Measurements from ENCODE around the gene ARHGAP8. TPM values are rescaled to one million over a fixed set of nuclear protein-coding genes. Genes with fewer than 3 reads are reported as not detected.

The ARHGAP8 gene
- total RNA-seq, 2 donors from 2014 or later, result 4.7 to 7.1 TPM

- H3K27ac Mint-ChIP-seq, result no peak overlapping the region
- DNase-seq, result no peak
- peaks cover 30% of the 10 kb centered on the region for H3K27me3 Mint-ChIP-seq
- H3K9me3 ChIP-seq (ENCODE audit: control insufficient read depth, low read length, poor library complexity, severe bottlenecking), result no peaks in the 10 kb centered on the region
- no peaks in the 10 kb centered on the region for H3K4me1 Mint-ChIP-seq
- no peak overlapping the region for H3K4me3 Mint-ChIP-seq
- no peaks in the 10 kb centered on the region for H3K36me3 Mint-ChIP-seq (ENCODE audit: low read depth)
- no peak for ATAC-seq
These were observed 75.8 kb downstream of the ARHGAP8 start for GRCh38 chr22:44828193-44828592.

DNA sequence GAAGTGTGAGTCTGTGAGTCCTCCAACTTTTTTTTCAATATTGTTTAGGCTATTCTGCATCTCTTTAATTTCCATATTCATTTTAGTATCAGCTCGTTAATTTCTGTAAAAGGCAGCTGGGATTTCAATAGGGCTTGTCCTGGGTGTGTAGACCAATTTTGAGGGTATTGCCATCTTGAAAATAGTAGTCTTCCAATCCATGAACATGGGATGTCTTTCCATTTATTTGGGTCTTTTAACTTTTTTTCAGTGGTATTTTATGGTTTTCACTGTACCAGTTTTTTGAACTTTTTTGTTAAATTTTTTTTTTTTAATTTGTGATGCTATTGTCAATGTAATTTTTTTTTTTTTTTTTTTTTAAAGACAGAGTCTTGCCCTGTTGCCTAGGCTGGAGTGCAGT is 79.5 kb downstream of the ARHGAP8 start:
- ATAC-seq (no peak), DNase-seq (no peak)
- no peaks in the 10 kb centered on the region for H3K9me3 ChIP-seq (ENCODE audit: control insufficient read depth, low read length, poor library complexity, severe bottlenecking)
- no peaks in the 10 kb centered on the region for H3K36me3 Mint-ChIP-seq (ENCODE audit: low read depth)
- H3K4me1 Mint-ChIP-seq, result no peaks in the 10 kb centered on the region
- no peak overlapping the region for H3K4me3 Mint-ChIP-seq
- peaks cover 13% of the 10 kb centered on the region for H3K27me3 Mint-ChIP-seq
- no peak overlapping the region for H3K27ac Mint-ChIP-seq

GRCh38 chr22:44834065-44834464 is 81.7 kb downstream of the ARHGAP8 start:
- H3K4me1 Mint-ChIP-seq, result no peaks in the 10 kb centered on the region
- ATAC-seq, result no peak
- H3K4me3 Mint-ChIP-seq, result no peak overlapping the region

DNA sequence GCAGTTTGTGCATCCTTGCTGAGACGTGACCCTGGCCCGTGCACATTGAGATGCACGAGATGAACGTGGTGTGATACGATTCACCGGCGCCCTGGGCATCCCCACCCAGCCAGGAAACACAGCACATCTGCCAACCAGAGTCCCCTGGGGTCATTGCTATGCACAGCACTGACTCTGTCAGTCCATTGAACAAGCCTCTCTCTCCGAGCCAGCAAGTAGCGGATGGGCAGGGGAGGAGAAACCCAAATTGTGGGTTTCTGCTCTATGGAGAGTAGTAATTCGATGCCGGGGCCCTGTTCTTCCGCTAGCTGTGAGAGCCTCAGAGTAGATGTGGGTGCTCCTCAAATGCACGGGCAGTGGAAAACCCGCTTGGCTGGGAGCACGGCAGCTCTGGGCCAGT is 85.1 kb downstream of the ARHGAP8 start:
- Mint-ChIP-seq H3K4me3 (no peak overlapping the region), H3K27me3 (peaks cover 12% of the 10 kb centered on the region), H3K36me3 (ENCODE audit: low read depth) (no peaks in the 10 kb centered on the region), H3K4me1 (no peaks in the 10 kb centered on the region), H3K27ac (no peak overlapping the region)
- ATAC-seq (no peak), DNase-seq (no peak)
- no peaks in the 10 kb centered on the region for H3K9me3 ChIP-seq (ENCODE audit: control insufficient read depth, low read length, poor library complexity, severe bottlenecking)

More at GRCh38 chr22:44834065-44834464, 81.7 kb downstream of the ARHGAP8 start:
- no peak for DNase-seq
- H3K27me3 Mint-ChIP-seq, result no peaks in the 10 kb centered on the region
- H3K9me3 ChIP-seq (ENCODE audit: control insufficient read depth, low read length, poor library complexity, severe bottlenecking), result no peaks in the 10 kb centered on the region
- H3K27ac Mint-ChIP-seq, result no peak overlapping the region
- H3K36me3 Mint-ChIP-seq (ENCODE audit: low read depth), result no peaks in the 10 kb centered on the region

- Mint-ChIP-seq H3K4me3 (no peak overlapping the region), H3K27me3 (peaks cover 12% of the 10 kb centered on the region), H3K36me3 (ENCODE audit: low read depth) (no peaks in the 10 kb centered on the region), H3K4me1 (no peaks in the 10 kb centered on the region), H3K27ac (no peak overlapping the region)
- ATAC-seq (no peak), DNase-seq (no peak)
- no peaks in the 10 kb centered on the region for H3K9me3 ChIP-seq (ENCODE audit: control insufficient read depth, low read length, poor library complexity, severe bottlenecking)
These were observed 86.1 kb downstream of the ARHGAP8 start for GRCh38 chr22:44838316-44839016.

DNA sequence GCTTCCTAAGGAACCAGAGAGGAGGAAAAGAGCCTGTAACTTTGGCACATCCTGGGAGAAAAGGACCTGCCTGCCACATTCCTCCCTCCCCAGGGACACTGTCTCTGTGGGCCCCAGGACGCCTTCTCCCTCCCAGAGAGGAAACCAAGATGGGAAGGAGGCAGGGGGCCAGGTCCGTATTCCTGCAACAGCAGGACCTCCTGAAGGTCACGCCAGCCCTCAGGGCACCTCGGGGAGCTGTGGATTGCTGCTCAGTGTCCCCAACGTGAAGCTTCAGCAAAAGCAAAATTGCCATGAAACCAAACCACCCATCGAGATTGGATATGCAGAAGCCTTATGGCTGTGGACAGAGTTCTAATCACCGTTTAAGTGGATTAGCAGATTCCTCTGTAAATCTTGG is 86.7 kb downstream of the ARHGAP8 start:
- H3K4me3 Mint-ChIP-seq, result no peak overlapping the region
- ATAC-seq (no peak), DNase-seq (no peak)
- H3K27me3 Mint-ChIP-seq, result peaks cover 12% of the 10 kb centered on the region
- H3K36me3 Mint-ChIP-seq (ENCODE audit: low read depth), result no peaks in the 10 kb centered on the region
- H3K4me1 Mint-ChIP-seq, result no peaks in the 10 kb centered on the region
- no peak overlapping the region for H3K27ac Mint-ChIP-seq
- H3K9me3 ChIP-seq (ENCODE audit: control insufficient read depth, low read length, poor library complexity, severe bottlenecking), result no peaks in the 10 kb centered on the region

GRCh38 chr22:44839721-44840120 is 87.3 kb downstream of the ARHGAP8 start:
- no peaks in the 10 kb centered on the region for H3K9me3 ChIP-seq (ENCODE audit: control insufficient read depth, low read length, poor library complexity, severe bottlenecking)
- Mint-ChIP-seq H3K27ac (no peak overlapping the region), H3K36me3 (ENCODE audit: low read depth) (no peaks in the 10 kb centered on the region), H3K27me3 (peaks cover 12% of the 10 kb centered on the region), H3K4me3 (no peak overlapping the region), H3K4me1 (no peaks in the 10 kb centered on the region)
- DNase-seq, result no peak
- no peak for ATAC-seq

DNA sequence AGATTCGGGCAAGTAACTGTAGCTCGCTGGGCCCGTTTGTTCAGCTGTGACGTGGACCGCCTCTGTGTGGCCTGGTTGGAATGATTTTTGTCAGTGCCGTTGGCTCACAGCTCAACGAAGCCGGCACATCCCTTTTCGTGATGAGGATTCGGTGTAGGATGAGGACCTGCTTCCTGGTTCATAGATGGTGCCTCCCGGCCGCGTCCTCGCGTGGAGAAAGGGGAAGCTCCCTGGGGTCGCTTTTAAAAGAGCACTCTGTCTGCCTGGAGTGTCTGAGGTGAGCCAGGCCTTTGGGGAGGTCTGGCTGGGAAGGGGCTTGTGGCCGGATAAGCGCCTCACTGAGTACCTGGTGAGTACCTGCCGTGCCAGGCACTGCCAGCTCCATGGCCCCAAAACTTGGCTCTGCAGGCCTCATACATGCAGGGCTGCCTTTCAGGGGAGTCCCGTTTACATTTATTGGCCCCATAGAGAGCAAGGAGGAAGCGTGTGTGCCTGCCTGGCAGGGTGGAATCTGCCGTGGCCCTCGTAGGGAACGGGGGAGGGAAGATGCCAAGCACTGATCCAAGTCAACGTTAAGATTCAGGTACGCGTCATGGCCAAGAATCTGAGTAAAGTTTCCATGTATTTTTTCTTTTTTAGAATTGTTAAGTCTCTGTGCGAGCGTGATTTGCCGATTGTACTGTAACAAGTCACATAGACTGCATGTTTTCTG is 88.4 kb downstream of the ARHGAP8 start:
- no peaks in the 10 kb centered on the region for H3K9me3 ChIP-seq (ENCODE audit: control insufficient read depth, low read length, poor library complexity, severe bottlenecking)
- no peaks in the 10 kb centered on the region for H3K4me1 Mint-ChIP-seq
- DNase-seq (no peak), ATAC-seq (no peak)
- H3K36me3 Mint-ChIP-seq (ENCODE audit: low read depth), result no peaks in the 10 kb centered on the region
- no peak overlapping the region for H3K4me3 Mint-ChIP-seq
- H3K27ac Mint-ChIP-seq, result no peak overlapping the region
- H3K27me3 Mint-ChIP-seq, result peaks cover 12% of the 10 kb centered on the region

DNA sequence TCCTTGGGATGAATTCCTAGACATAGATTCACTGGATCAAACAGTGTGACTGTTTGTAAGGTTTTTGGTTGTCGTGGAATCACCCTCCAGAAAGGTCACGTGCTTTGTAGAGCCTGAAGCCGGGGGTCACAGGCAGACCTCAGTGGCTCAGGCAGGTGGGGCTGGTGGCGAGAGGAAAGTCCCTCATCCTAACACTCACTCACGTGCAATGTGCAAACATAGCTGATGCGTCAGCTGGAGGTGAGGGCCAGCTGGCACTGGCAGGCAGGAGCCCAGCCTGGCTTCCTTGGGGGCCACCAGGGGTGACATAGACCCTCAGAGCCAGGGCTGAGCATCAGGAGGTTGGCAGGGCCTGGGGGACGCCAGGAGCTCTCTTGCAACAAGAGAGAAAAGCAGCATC is 90.0 kb downstream of the ARHGAP8 start:
- ATAC-seq (no peak), DNase-seq (no peak)
- no peak overlapping the region for H3K4me3 Mint-ChIP-seq
- peaks cover 12% of the 10 kb centered on the region for H3K27me3 Mint-ChIP-seq
- no peak overlapping the region for H3K27ac Mint-ChIP-seq
- no peaks in the 10 kb centered on the region for H3K36me3 Mint-ChIP-seq (ENCODE audit: low read depth)
- H3K9me3 ChIP-seq (ENCODE audit: control insufficient read depth, low read length, poor library complexity, severe bottlenecking), result no peaks in the 10 kb centered on the region
- H3K4me1 Mint-ChIP-seq, result no peaks in the 10 kb centered on the region

- ATAC-seq, result no peak
- no peak overlapping the region for H3K4me3 Mint-ChIP-seq
- peaks cover 18% of the 10 kb centered on the region for H3K27me3 Mint-ChIP-seq
- H3K4me1 Mint-ChIP-seq, result no peaks in the 10 kb centered on the region
- no peaks in the 10 kb centered on the region for H3K9me3 ChIP-seq (ENCODE audit: control insufficient read depth, low read length, poor library complexity, severe bottlenecking)
- H3K36me3 Mint-ChIP-seq (ENCODE audit: low read depth), result no peaks in the 10 kb centered on the region
- DNase-seq, result no peak
- no peak overlapping the region for H3K27ac Mint-ChIP-seq
These were observed 92.8 kb downstream of the ARHGAP8 start for GRCh38 chr22:44845191-44845590.

GRCh38 chr22:44845796-44846720 is 93.7 kb downstream of the ARHGAP8 start:
- ATAC-seq (no peak), DNase-seq (no peak)
- no peaks in the 10 kb centered on the region for H3K9me3 ChIP-seq (ENCODE audit: control insufficient read depth, low read length, poor library complexity, severe bottlenecking)
- H3K27me3 Mint-ChIP-seq, result peaks cover 9% of the 10 kb centered on the region
- H3K36me3 Mint-ChIP-seq (ENCODE audit: low read depth), result no peaks in the 10 kb centered on the region
- no peak overlapping the region for H3K4me3 Mint-ChIP-seq
- H3K27ac Mint-ChIP-seq, result no peak overlapping the region
- H3K4me1 Mint-ChIP-seq, result no peaks in the 10 kb centered on the region

- Mint-ChIP-seq H3K27me3 (peaks cover 6% of the 10 kb centered on the region), H3K4me3 (no peak overlapping the region), H3K4me1 (no peaks in the 10 kb centered on the region), H3K27ac (no peak overlapping the region), H3K36me3 (ENCODE audit: low read depth) (no peaks in the 10 kb centered on the region)
- DNase-seq (no peak), ATAC-seq (no peak)
- H3K9me3 ChIP-seq (ENCODE audit: control insufficient read depth, low read length, poor library complexity, severe bottlenecking), result no peaks in the 10 kb centered on the region
These were observed 94.4 kb downstream of the ARHGAP8 start for GRCh38 chr22:44846726-44847275.

- H3K27ac Mint-ChIP-seq, result no peak overlapping the region
- no peak for DNase-seq
- H3K36me3 Mint-ChIP-seq (ENCODE audit: low read depth), result no peaks in the 10 kb centered on the region
- ATAC-seq, result no peak
- H3K9me3 ChIP-seq (ENCODE audit: control insufficient read depth, low read length, poor library complexity, severe bottlenecking), result no peaks in the 10 kb centered on the region
- H3K27me3 Mint-ChIP-seq, result peaks cover 6% of the 10 kb centered on the region
- no peak overlapping the region for H3K4me3 Mint-ChIP-seq
- no peaks in the 10 kb centered on the region for H3K4me1 Mint-ChIP-seq
These were observed 95.0 kb downstream of the ARHGAP8 start for GRCh38 chr22:44847380-44847779.
